Right lobe of liver (tissue), 6 donors: ENCODE measurements around the gene ERBIN. TPM values are rescaled to one million over a fixed set of nuclear protein-coding genes. Genes with fewer than 3 reads are reported as not detected.

Source experiments
- ATAC-seq, 4 donors: fragments of 200-7000 bp; cut with Tn5 transposase; one replicate each; pipeline ENCODE4 v1.9.1; 2020; ENCODE audit warnings: mild to moderate bottlenecking in 4 of 4, moderate library complexity in 4 of 4
- DNase-seq, 3 donors: peaks; one replicate each; pipeline ENCODE4 v3.0.0-alpha.2; 2020
- H3K27ac ChIP-seq, 3 donors: fragments of 200-600 bp; one replicate each; pipeline ENCODE4 v1.8.0; 2022
- H3K27me3 ChIP-seq, 2 donors: fragments of 200-600 bp; one replicate each; pipeline ENCODE4 v1.8.0; 2022
- H3K36me3 ChIP-seq, 4 donors: fragments of 200-600 bp; sonication (generic) in 1 of 4; one replicate each; pipeline versions ENCODE4 v1.5.1 to v1.8.0; 2017 to 2022; ENCODE audit warnings: control low read depth in 1 of 4
- H3K4me1 ChIP-seq, 4 donors: fragments of 200-600 bp; sonication (generic) in 1 of 4; one replicate each; pipeline versions ENCODE4 v1.5.1 to v1.8.0; 2017 to 2022; ENCODE audit warnings: control low read depth in 1 of 4
- H3K4me3 ChIP-seq, 3 donors: fragments of 200-600 bp; one replicate each; pipeline ENCODE4 v1.8.0; 2022
- H3K9me3 ChIP-seq, 4 donors: fragments of 200-600 bp; sonication (generic) in 1 of 4; one replicate each; pipeline versions ENCODE4 v1.5.1 to v1.8.0; 2017 to 2022; ENCODE audit warnings: control low read depth in 1 of 4
- CTCF ChIP-seq, 4 donors: fragments of 200-600 bp in 3 of 4; fragments of 450-650 bp in 1 of 4; IDR thresholded peaks; one replicate each; pipeline versions ENCODE4 v1.5.1 to v1.8.0; 2016 to 2022; ENCODE audit warnings: antibody characterized with exemption in 4 of 4, mild to moderate bottlenecking in 2 of 4
- POLR2A ChIP-seq: fragments of 450-650 bp; IDR thresholded peaks from one replicate; pipeline ENCODE4 v1.6.1; 2017; ENCODE audit warnings: antibody characterized with exemption, mild to moderate bottlenecking
- WGBS: methylation state at CpG from one replicate; pipeline ENCODE4 v1.1.6; 2018; ENCODE audit warnings: low coverage, low lambda C conversion rate; ENCODE audit not compliant: insufficient coverage; ENCODE audit errors: missing lambda C conversion rate; 5-methylcytosine and 5-hydroxymethylcytosine counted together
- intact Hi-C, 2 donors: fragments of 100-400 bp; cut with DNase I; formaldehyde crosslinking; loops; one replicate each; pipeline versions ENCODE4 v1.11.2 to v1.14.1; 2022
- total RNA-seq, 6 experiments: library from RNA; depleted of rRNA in 2 of 6; stranded (reverse); fragments of >200 nt in 2 of 6; fragmentation: NEBNext Ultra II Directional in 3 of 6; extraction: Animal tissue kit (Norgen Biotek cat#: 25700) in 3 of 6; gene quantifications; one replicate each; pipeline versions ENCODE4 v1.1.0 to v1.2.4, GENCODE V29; 2016 to 2023
- donor health status: DM: no; HTN: yes; CAD: no.
- donor health status: DM: no; HTN: no; CAD: no.
- donor health status: DM: no; HTN: no; CAD: no.
- donor health status: DM: no; HTN: yes; CAD: no.
- donor health status: DM: no; HTN: yes; CAD: no.

ERBIN gene
- total RNA-seq, 6 experiments from 2014 or later, result 31.0 to 45.3 (median 32.8) TPM

GRCh38 chr5:65946198-65946745 lies 19.9 kb downstream of the ERBIN start:
- Histone ChIP-seq H3K36me3 (no peaks in the 10 kb centered on the region), H3K27me3 (no peaks in the 10 kb centered on the region), H3K4me3 (no peak overlapping the region), H3K9me3 (no peaks in the 10 kb centered on the region), H3K27ac (no peak overlapping the region), H3K4me1 (no peaks in the 10 kb centered on the region)
- TF ChIP-seq CTCF (IDR thresholded peaks at IDR 0.05) (no peak), POLR2A (no peak)
- ATAC-seq (no peak), DNase-seq (no peak)
- 93% methylated on average over 2 of the region's 2 CpGs for WGBS
- intact Hi-C loops, result no loop called here

- WGBS, result 89% methylated on average over 4 of the region's 4 CpGs
Observed at GRCh38 chr5:65948115-65948747, 21.9 kb downstream of the ERBIN start.

DNA sequence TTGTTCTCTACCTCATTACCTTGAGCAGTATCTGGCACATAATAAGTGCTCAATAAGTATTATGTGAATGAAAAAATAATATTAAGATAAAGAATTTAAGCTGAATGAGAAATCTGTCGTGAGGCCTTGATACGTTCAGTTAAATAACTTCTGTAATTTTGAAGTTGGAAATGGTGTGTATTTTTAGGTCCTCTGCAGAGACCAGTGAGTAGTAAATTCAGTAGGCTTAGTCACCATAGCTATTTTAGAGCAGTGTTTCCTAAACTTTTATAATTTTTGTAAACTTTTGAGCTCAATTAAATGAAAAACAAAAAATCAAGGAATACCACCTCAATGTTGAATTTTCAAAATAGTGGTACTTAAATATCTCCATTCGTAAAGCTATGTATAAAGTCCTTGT lies 25.0 kb downstream of the ERBIN start:
- 84% methylated on average over 3 of the region's 3 CpGs for WGBS
- Histone ChIP-seq H3K4me3 (no peak overlapping the region), H3K4me1 (no peaks in the 10 kb centered on the region), H3K27me3 (no peaks in the 10 kb centered on the region), H3K36me3 (no peaks in the 10 kb centered on the region), H3K9me3 (no peaks in the 10 kb centered on the region), H3K27ac (no peak overlapping the region)
- no peak for DNase-seq
- TF ChIP-seq CTCF (IDR thresholded peaks at IDR 0.05), result no peak
- TF ChIP-seq POLR2A, result no peak
- intact Hi-C loops, result no loop called here
- ATAC-seq, result no peak

More at GRCh38 chr5:65948115-65948747, 21.9 kb downstream of the ERBIN start:
- H3K9me3 ChIP-seq, result no peaks in the 10 kb centered on the region
- no peaks in the 10 kb centered on the region for H3K36me3 ChIP-seq
- DNase-seq (no peak), ATAC-seq (no peak)
- no peak for TF ChIP-seq POLR2A
- TF ChIP-seq CTCF (IDR thresholded peaks at IDR 0.05), result no peak
- no peak overlapping the region for H3K27ac ChIP-seq
- H3K27me3 ChIP-seq, result no peaks in the 10 kb centered on the region
- intact Hi-C loops, result no loop called here
- no peak overlapping the region for H3K4me3 ChIP-seq
- no peaks in the 10 kb centered on the region for H3K4me1 ChIP-seq

DNA sequence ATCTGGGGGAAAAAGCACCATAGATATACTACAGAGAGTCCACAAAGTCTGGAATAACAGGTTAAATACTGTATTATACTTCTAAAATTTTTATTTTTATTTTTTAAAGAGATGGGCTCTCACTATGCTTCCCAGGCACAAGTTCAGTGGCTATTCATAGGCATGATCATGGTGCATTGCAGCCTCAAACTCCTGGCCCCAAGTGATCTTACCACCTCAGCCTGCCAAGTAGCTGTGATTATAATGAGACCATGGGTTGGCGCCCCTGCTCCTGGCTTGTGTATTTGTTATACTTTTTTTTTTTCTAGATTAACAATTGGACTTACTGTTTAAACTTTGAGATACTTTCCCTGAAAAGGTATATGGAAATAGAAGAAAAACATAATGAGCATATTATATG lies 25.9 kb downstream of the ERBIN start:
- no peaks in the 10 kb centered on the region for H3K9me3 ChIP-seq
- DNase-seq, result no peak
- H3K27me3 ChIP-seq, result no peaks in the 10 kb centered on the region
- no peak overlapping the region for H3K27ac ChIP-seq
- intact Hi-C loops, result no loop called here
- WGBS, result 89% methylated on average over 1 of the region's 1 CpG
- ATAC-seq, result no peak
- H3K4me3 ChIP-seq, result no peak overlapping the region
- H3K4me1 ChIP-seq, result no peaks in the 10 kb centered on the region
- H3K36me3 ChIP-seq, result no peaks in the 10 kb centered on the region
- TF ChIP-seq POLR2A, result no peak
- TF ChIP-seq CTCF (IDR thresholded peaks at IDR 0.05), result no peak
